CD4-positive, alpha-beta T cell treated with Interleukin-21 for 1 hour (primary cell): Measurements from ENCODE around the gene MED13L.
A peak's percentile ranks its signal among the peaks of the same experiment; 100 is the strongest.

Experiments used
- DNase-seq: peaks from one replicate; pipeline ENCODE4 v3.0.0-alpha.2; 2020

The MED13L gene

DNA sequence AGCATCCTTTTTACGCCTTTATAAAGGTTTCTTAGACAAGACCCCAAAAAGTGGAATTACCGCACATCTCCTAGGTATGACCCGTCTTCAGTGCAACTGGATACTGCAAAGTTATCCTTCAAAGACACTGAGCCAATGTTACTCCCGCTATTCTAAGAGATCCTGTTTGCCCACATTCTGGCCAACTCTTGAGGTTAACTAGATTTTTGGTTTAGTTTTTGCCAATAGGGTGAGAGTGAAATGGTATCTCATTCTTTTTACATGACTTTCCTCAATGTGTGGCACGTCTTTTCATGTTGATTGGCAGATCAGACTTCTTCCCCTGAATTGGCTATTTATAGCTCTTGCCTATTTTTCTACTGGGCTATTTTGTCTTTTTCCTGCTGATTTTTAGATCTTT is 347.2 kb downstream of the MED13L start:
- no peak for DNase-seq

DNA sequence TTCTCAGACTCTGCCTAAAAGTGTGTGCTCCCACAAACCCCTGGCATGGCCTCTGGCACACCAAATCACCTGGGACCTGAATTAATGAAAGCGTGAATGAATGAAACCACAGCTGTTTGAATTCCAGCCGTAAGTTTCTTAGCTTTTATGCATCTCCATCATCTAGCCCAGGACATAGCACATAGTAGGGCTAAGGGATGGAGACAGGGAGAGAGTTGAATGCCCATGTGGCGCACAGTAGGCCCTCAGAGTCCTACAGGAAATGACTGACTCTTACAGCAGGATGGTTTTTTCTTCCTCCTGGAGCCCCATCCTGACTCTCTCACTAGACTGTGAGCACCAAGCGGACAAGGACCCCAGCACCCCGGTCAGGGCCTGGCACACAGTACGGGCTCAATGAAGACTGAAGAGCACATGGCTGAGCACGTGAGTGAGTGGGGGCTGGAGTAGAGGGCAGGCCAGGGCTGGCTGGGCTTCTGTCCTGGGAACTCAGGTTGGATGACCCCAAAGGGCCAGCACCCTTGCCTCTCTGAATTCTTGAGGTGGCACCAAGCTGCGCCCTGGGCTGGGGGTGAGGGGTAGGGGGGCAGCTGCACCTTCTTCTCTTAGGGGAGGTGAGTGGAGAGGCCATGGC is 351.3 kb downstream of the MED13L start:
- no peak for DNase-seq

DNA sequence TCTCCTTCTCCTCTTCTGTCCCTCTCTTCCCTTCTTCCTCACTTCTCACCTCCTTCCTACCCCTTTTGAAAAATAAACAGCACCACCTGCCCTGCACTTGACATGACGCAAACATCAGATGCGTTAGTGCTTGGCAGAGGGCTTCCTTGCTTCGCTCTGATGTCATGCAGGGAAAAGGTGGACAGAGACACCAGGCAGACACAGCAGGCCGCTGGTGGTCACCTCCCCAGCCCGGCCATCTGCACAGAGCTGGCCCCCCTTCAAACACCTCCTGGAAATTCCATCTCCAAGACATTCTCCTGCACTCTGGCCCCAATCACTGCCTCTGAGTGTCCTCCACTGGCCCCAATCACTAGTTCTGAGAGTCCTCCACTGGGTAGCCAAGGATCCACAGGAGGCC is 353.6 kb downstream of the MED13L start:
- no peak for DNase-seq

DNA sequence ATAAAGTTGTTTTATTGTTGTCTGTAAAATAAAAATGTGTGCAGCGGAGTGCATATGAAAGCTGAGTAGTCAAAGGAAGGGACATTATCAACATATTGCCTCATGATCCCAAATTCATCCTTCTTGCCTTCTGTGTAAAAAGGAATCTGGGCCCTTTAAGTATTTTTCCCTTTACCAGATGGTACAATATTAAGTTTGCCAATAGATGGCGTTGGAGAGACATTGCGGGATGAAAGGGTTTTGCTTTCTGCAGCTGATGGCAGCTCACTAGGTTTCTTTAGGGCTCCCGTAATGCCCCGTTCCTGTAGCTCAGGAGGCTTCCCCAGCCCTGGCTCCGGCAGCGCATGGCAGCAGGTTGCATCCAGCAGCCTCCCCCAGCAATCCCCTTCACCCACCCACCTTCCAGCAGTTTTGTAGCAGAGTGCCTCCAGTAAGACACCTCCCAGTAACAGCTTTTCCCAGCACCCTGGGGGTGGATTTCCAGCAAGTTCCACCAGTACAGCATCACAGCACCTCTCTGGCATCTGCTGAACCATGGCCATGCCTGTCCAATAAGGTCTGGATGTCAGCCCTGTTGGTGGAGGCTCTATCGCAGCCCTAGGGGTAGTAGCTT is 354.4 kb downstream of the MED13L start:
- no peak for DNase-seq

DNA sequence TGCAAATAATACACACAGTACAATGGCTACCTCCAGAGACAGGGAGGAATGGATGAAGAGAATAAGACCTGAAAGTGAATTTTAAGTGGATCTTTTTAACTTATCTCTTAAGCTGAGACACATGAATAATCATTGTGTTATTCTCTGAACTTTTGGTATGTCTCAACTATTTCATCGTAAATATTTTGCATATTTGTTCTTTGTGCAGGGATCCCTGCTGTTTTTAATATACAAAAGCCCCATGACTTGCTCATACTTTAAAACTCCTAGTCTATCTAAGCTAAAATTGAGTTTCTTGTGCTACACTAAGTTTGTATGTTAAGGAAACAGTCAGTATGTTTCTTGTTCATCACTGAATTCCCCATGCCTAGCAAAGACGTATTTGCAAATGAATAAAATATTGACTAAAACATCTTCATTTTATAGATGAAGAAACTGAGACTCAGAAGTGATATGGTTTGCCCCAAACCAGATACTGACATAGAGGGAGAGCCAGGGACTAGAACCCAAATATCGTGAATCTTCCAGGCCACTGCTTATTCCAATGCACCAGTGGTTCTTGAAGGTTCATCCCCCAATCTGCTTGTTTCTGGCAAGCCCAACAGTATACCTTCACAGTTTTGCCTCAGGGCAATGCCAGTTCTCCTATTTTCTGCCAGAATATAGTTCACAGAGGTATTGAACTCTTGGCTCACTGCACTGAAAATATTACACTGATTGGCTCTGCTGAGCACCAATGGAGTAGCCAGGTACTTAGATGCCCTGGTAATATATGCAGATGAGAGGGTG is 356.9 kb downstream of the MED13L start:
- no peak for DNase-seq

DNA sequence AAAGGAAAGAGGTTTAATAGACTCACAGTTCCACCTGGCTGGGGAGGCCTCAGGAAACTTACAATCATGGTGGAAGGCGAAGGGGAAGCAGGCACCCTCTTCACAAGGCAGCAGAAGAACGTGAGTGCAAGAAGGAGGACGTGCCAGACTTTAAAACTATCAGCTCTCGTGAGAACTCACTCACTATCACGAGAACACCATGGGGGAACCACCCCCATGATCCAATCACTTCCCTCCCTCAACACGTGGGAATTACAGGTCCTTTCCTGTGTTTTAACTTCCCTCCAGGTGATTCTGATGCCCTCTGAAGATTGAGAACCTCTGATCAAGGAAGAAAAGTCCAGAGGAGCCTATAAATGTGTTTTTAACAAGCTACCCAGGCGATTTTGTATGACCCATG is 358.7 kb downstream of the MED13L start:
- no peak for DNase-seq

DNA sequence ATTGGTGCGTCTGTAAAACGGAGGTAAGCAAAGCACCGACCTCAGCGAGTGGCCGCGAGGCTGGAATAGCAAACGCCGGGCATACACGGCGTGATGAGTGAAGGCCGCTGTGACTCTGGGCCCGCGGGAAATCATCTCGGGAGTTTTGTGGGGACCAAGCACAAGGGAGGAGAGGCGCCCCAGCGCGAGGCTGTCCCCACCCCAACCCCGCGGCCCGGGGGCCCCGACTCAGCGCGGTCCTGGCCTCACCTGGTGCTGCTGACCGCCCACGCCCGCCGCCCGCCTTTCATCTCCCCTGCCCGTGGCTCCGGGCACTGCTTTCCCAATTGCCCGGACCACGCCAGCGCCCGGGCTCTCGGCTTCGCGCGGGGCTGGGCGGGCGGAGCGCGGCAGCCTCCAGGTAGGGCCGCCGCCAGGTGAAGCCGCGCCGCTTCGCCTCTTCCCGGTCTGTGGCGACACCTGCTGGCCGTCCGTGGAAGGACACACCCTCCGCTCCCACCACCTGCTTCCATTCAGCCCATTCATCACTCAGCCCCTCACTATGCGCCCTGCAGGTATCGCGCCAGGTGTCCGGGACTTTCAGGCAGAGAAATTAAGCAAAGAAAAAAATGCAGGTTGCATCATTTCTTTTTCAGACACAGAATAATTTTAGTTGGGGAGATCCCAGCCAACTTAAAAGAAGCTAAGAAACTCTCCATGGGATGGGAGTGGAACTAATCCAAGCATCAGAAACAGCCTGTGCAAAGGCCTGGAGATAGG is 360.4 kb downstream of the MED13L start:
- peak; percentile 59 for DNase-seq

DNA sequence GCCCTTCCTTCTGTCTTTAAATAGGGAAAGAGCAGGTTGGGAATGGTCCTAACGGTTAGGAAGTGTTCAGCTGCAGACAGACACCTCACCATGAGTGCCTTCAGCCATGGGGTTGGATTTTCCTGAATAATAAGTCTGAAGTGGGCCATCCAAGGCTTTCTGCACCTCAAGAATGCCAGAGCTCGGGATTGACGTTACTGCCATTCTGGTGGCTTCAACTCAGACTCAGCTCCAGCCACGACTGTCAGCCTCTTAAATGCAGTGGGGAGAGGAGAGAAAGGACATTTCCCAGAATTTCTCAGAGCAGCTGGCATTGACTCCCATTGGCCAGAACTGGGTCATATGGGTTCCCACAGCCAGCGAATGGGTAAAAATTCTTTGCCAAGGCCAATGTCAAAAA is 363.4 kb downstream of the MED13L start:
- DNase-seq: no peak

DNA sequence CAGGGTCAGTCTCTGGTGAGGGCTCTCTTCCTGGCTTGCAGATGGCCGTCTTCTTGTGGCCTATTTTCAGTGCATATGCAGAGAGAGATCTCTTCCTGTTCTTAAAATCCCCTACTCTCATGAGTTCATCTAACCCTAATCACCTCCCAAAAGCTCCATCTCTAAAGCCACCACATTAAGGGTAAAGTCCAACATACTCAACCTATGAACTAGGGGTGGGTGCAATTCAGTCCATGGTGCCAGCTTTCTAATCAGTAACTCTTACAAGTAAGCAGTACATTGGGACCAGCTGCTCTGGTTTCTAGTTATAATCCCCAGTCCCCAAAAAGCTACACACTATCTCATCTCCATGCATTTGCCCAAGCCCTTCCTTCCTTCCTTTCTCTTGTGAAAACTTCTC is 365.1 kb downstream of the MED13L start:
- no peak for DNase-seq

DNA sequence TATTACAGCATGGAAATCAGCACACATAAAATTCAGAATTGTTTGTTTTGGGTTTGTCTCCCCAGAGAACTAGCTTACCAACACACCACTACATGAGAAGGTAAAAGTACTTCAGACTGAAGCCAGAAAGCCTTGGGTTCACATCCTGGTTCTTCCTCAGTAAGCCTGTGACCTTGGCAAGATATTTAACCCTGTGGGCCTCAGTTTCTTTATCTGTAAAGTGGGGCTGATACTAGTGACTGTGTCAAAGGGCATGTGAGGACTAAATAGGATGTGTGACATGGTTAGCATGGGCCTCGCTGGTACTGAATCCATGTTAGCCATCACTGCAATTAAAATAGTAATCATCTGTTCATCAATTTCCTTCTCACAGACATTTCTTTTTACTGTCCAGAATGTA is 366.1 kb downstream of the MED13L start:
- DNase-seq: no peak

DNA sequence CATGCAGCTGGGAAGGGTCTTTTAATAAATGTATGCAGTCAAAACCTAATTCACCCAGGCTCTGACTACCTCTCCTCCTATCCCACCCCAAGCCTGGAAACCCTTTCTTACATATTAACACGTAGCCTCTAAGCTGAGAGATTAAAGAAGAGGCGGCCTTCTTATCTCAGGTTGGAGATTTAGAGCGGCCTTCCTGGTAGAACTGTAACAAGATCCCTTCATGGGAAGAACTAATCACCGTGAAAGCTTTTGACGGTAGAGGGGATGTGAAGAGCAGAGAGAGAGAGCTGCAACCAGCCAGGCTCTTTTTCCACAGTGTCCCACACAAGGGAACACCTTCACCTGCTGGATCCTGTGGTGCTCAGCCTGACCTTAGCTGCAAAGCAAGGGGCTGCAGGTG is 367.4 kb downstream of the MED13L start:
- DNase-seq: no peak
